ENCODE data around the gene PTPRJ. TPM values are rescaled to one million over a fixed set of nuclear protein-coding genes. Genes with fewer than 3 reads are reported as not detected.

PTPRJ gene
- total RNA-seq, 1 experiment from 2014 or later = 12.1 TPM

- no peaks in the 10 kb centered on the region for H3K27me3 ChIP-seq (replicated peaks; ENCODE audit: insufficient read depth, low read depth, low read length, poor library complexity)
- H3K27ac ChIP-seq (ENCODE audit: low read depth, low read length, poor library complexity, severe bottlenecking) = no peak overlapping the region
- DNase-seq (ENCODE audit: low spot score) = no peak
- no peak overlapping the region for H3K4me3 ChIP-seq (ENCODE audit: low read depth, low read length, poor library complexity, severe bottlenecking)
- POLR2A ChIA-PET (ENCODE audit: low non-redundant PET) = no interaction called here
- no TSS peak for BruUV-seq (replicated peaks)
- intact Hi-C loops (cut with micrococcal nuclease; ENCODE audit: unreplicated experiment) = no loop called here
- H3K9me3 ChIP-seq (ENCODE audit: low read depth, low read length, poor library complexity, severe bottlenecking) = no peaks in the 10 kb centered on the region
- H3K36me3 ChIP-seq (ENCODE audit: insufficient read depth, low read length, poor library complexity, severe bottlenecking) = no peaks in the 10 kb centered on the region
- CTCF ChIA-PET = interaction anchor here (0.7 kb wide), 1 partner anchor 80 kb away, joined by 3 read pairs; no protein-coding TSS in a partner anchor
- TF ChIP-seq EZH2 (IDR thresholded peaks at IDR 0.05; ENCODE audit: borderline replicate concordance, low read depth, low read length, poor library complexity, severe bottlenecking) = no peak
- H3K4me1 ChIP-seq (ENCODE audit: insufficient read depth, low read length, poor library complexity, severe bottlenecking) = peaks cover 14% of the 10 kb centered on the region
Measured at GRCh38 chr11:48032721-48033120, 52.4 kb downstream of the PTPRJ start.

- intact Hi-C loops (cut with micrococcal nuclease; ENCODE audit: unreplicated experiment) = no loop called here
- H3K4me1 ChIP-seq (ENCODE audit: insufficient read depth, low read length, poor library complexity, severe bottlenecking) = peaks cover 14% of the 10 kb centered on the region
- no peak for TF ChIP-seq CTCF (conservative IDR thresholded peaks at IDR 0.05; ENCODE audit: low read depth, low read length)
- no peak for TF ChIP-seq EZH2 (IDR thresholded peaks at IDR 0.05; ENCODE audit: borderline replicate concordance, low read depth, low read length, poor library complexity, severe bottlenecking)
- CTCF ChIA-PET = no interaction called here
- H3K36me3 ChIP-seq (ENCODE audit: insufficient read depth, low read length, poor library complexity, severe bottlenecking) = no peaks in the 10 kb centered on the region
- H3K9me3 ChIP-seq (ENCODE audit: low read depth, low read length, poor library complexity, severe bottlenecking) = no peaks in the 10 kb centered on the region
- H3K27me3 ChIP-seq (replicated peaks; ENCODE audit: insufficient read depth, low read depth, low read length, poor library complexity) = no peaks in the 10 kb centered on the region
- H3K27ac ChIP-seq (ENCODE audit: low read depth, low read length, poor library complexity, severe bottlenecking) = no peak overlapping the region
- H3K4me3 ChIP-seq (ENCODE audit: low read depth, low read length, poor library complexity, severe bottlenecking) = no peak overlapping the region
- no TSS peak for BruUV-seq (replicated peaks)
- POLR2A ChIA-PET (ENCODE audit: low non-redundant PET) = no interaction called here
- no peak for DNase-seq (ENCODE audit: low spot score)
Measured at GRCh38 chr11:48033918-48034341, 53.6 kb downstream of the PTPRJ start.

- Histone ChIP-seq H3K36me3 (ENCODE audit: insufficient read depth, low read length, poor library complexity, severe bottlenecking) (no peaks in the 10 kb centered on the region), H3K27ac (ENCODE audit: low read depth, low read length, poor library complexity, severe bottlenecking) (no peak overlapping the region), H3K9me3 (ENCODE audit: low read depth, low read length, poor library complexity, severe bottlenecking) (no peaks in the 10 kb centered on the region), H3K4me1 (ENCODE audit: insufficient read depth, low read length, poor library complexity, severe bottlenecking) (peaks cover under 1% of the 10 kb centered on the region), H3K27me3 (replicated peaks; ENCODE audit: insufficient read depth, low read depth, low read length, poor library complexity) (no peaks in the 10 kb centered on the region), H3K4me3 (ENCODE audit: low read depth, low read length, poor library complexity, severe bottlenecking) (no peak overlapping the region)
- intact Hi-C loops (cut with micrococcal nuclease; ENCODE audit: unreplicated experiment) = no loop called here
- no peak for DNase-seq (ENCODE audit: low spot score)
- TF ChIP-seq EZH2 (IDR thresholded peaks at IDR 0.05; ENCODE audit: borderline replicate concordance, low read depth, low read length, poor library complexity, severe bottlenecking) (no peak), CTCF (conservative IDR thresholded peaks at IDR 0.05; ENCODE audit: low read depth, low read length) (no peak)
- CTCF ChIA-PET = no interaction called here
- BruUV-seq (replicated peaks) = no TSS peak
- POLR2A ChIA-PET (ENCODE audit: low non-redundant PET) = no interaction called here
Measured at GRCh38 chr11:48034926-48035871, 54.8 kb downstream of the PTPRJ start.

Data from A673 (cell line).